ENCODE measurements around the gene GHSR.

GHSR gene

GRCh38 chr3:172471903-172472302 lies 23.6 kb upstream of the GHSR start:
- no peak for TF ChIP-seq MAX (IDR thresholded peaks at IDR 0.05; ENCODE audit: low read depth, low read length)
- no peak for TF ChIP-seq MYC (IDR thresholded peaks at IDR 0.05; ENCODE audit: low read depth, low read length)
- no peak overlapping the region for H3K4me3 ChIP-seq (ENCODE audit: low read depth, low read length)
- DNase-seq (ENCODE audit: low read depth) = no peak

GRCh38 chr3:172470588-172470987 lies 22.3 kb upstream of the GHSR start:
- TF ChIP-seq MAX (IDR thresholded peaks at IDR 0.05; ENCODE audit: low read depth, low read length) (no peak), POLR2A (IDR thresholded peaks at IDR 0.05; ENCODE audit: extremely low read depth, insufficient read length) (no peak), MYC (IDR thresholded peaks at IDR 0.05; ENCODE audit: low read depth, low read length) (no peak), CTCF (IDR thresholded peaks at IDR 0.05; ENCODE audit: low read depth, low read length) (no peak)
- no peak overlapping the region for H3K4me3 ChIP-seq (ENCODE audit: low read depth, low read length)
- DNase-seq (ENCODE audit: low read depth) = no peak

GRCh38 chr3:172467170-172467824 lies 19.0 kb upstream of the GHSR start:
- DNase-seq (ENCODE audit: low read depth) = no peak
- H3K4me3 ChIP-seq (ENCODE audit: low read depth, low read length) = no peak overlapping the region
- TF ChIP-seq MAX (IDR thresholded peaks at IDR 0.05; ENCODE audit: low read depth, low read length) (no peak), MYC (IDR thresholded peaks at IDR 0.05; ENCODE audit: low read depth, low read length) (no peak), CTCF (IDR thresholded peaks at IDR 0.05; ENCODE audit: low read depth, low read length) (no peak), POLR2A (IDR thresholded peaks at IDR 0.05; ENCODE audit: extremely low read depth, insufficient read length) (no peak)

GRCh38 chr3:172466553-172467130 lies 18.4 kb upstream of the GHSR start:
- H3K4me3 ChIP-seq (ENCODE audit: low read depth, low read length) = no peak overlapping the region
- TF ChIP-seq POLR2A (IDR thresholded peaks at IDR 0.05; ENCODE audit: extremely low read depth, insufficient read length) (no peak), MAX (IDR thresholded peaks at IDR 0.05; ENCODE audit: low read depth, low read length) (no peak)
- DNase-seq (ENCODE audit: low read depth) = no peak

GRCh38 chr3:172465281-172465680 lies 17.0 kb upstream of the GHSR start:
- TF ChIP-seq MAX (IDR thresholded peaks at IDR 0.05; ENCODE audit: low read depth, low read length) (no peak), POLR2A (IDR thresholded peaks at IDR 0.05; ENCODE audit: extremely low read depth, insufficient read length) (no peak), CTCF (IDR thresholded peaks at IDR 0.05; ENCODE audit: low read depth, low read length) (no peak), MYC (IDR thresholded peaks at IDR 0.05; ENCODE audit: low read depth, low read length) (no peak)
- no peak overlapping the region for H3K4me3 ChIP-seq (ENCODE audit: low read depth, low read length)
- no peak for DNase-seq (ENCODE audit: low read depth)

GRCh38 chr3:172464306-172464705 lies 16.1 kb upstream of the GHSR start:
- DNase-seq (ENCODE audit: low read depth) = no peak
- no peak overlapping the region for H3K4me3 ChIP-seq (ENCODE audit: low read depth, low read length)
- TF ChIP-seq CTCF (IDR thresholded peaks at IDR 0.05; ENCODE audit: low read depth, low read length) (no peak), MYC (IDR thresholded peaks at IDR 0.05; ENCODE audit: low read depth, low read length) (no peak), MAX (IDR thresholded peaks at IDR 0.05; ENCODE audit: low read depth, low read length) (no peak), POLR2A (IDR thresholded peaks at IDR 0.05; ENCODE audit: extremely low read depth, insufficient read length) (no peak)

Measured in NB4 (cell line).